DOHH2 (cell line): ENCODE results near the gene TMEM219.

Experiments
- H3F3A ChIP-seq: fragments of 200-600 bp; sonication (generic), shearing (Covaris generic); 2 replicates; pipeline ENCODE4 v1.6.0; 2016; ENCODE audit warnings: antibody characterized with exemption, mild to moderate bottlenecking; ENCODE audit not compliant: control insufficient read depth, insufficient read depth
- H3K27ac ChIP-seq: fragments of 200-600 bp; sonication (generic); 2 replicates; pipeline ENCODE4 v1.5.1; 2014; ENCODE audit warnings: low read depth, mild to moderate bottlenecking, low read length, moderate library complexity
- H3K27me3 ChIP-seq: fragments of 200-600 bp; sonication (generic); 2 replicates; pipeline ENCODE4 v1.6.1; 2014; ENCODE audit warnings: mild to moderate bottlenecking, low read length, mixed read lengths; ENCODE audit not compliant: control insufficient read depth
- H3K36me3 ChIP-seq: fragments of 200-600 bp; sonication (generic); 2 replicates; pipeline ENCODE4 v1.6.1; 2014; ENCODE audit warnings: mild to moderate bottlenecking, low read length, moderate library complexity, mixed read lengths; ENCODE audit not compliant: control insufficient read depth
- H3K4me1 ChIP-seq: fragments of 200-600 bp; sonication (generic); 2 replicates; pipeline ENCODE4 v1.6.1; 2014; ENCODE audit warnings: mild to moderate bottlenecking, low read length, mixed read lengths; ENCODE audit not compliant: control insufficient read depth
- H3K4me2 ChIP-seq: fragments of 200-600 bp; sonication (generic); 2 replicates; pipeline ENCODE4 v1.6.0; 2014; ENCODE audit warnings: mild to moderate bottlenecking, low read length, moderate library complexity
- H3K4me3 ChIP-seq: fragments of 200-600 bp; sonication (generic); 2 replicates; pipeline ENCODE4 v1.5.1; 2014; ENCODE audit warnings: mild to moderate bottlenecking, low read length, mixed read lengths
- H3K79me2 ChIP-seq: fragments of 200-600 bp; sonication (generic); 2 replicates; pipeline ENCODE4 v1.6.1; 2014; ENCODE audit warnings: mild to moderate bottlenecking, low read length, mixed read lengths; ENCODE audit not compliant: control insufficient read depth
- H3K9me2 ChIP-seq: fragments of 200-600 bp; sonication (generic); replicated peaks from 2 replicates; pipeline ENCODE4 v1.6.1; 2014; ENCODE audit warnings: mild to moderate bottlenecking, low read length, mixed read lengths; ENCODE audit not compliant: control insufficient read depth
- H3K9me3 ChIP-seq: fragments of 200-600 bp; sonication (generic); 2 replicates; pipeline ENCODE4 v1.6.1; 2014; ENCODE audit warnings: antibody characterized with exemption, low read length, mixed read lengths; ENCODE audit not compliant: control insufficient read depth, insufficient read depth
- H4K20me1 ChIP-seq: fragments of 200-600 bp; sonication (generic); 2 replicates; pipeline ENCODE4 v1.6.0; 2014; ENCODE audit warnings: low read depth, mild to moderate bottlenecking, antibody characterized with exemption, low read length, moderate library complexity; ENCODE audit not compliant: control insufficient read depth, insufficient read depth
- EZH2phosphoT487 ChIP-seq: fragments of 200-600 bp; sonication (generic); IDR thresholded peaks from 2 replicates; pipeline ENCODE4 v1.6.1; 2017; ENCODE audit warnings: borderline replicate concordance, mild to moderate bottlenecking, antibody characterized with exemption, low read length, moderate library complexity, mixed read lengths
- TF ChIP-seq, protein P1 (sequence below): fragments of 200-600 bp; sonication (generic); IDR thresholded peaks from one replicate; pipeline ENCODE4 v1.5.1; 2014; ENCODE audit warnings: antibody characterized with exemption, mild to moderate bottlenecking, low read depth, low read length; ENCODE audit not compliant: poor library complexity, severe bottlenecking

The TMEM219 gene

DNA sequence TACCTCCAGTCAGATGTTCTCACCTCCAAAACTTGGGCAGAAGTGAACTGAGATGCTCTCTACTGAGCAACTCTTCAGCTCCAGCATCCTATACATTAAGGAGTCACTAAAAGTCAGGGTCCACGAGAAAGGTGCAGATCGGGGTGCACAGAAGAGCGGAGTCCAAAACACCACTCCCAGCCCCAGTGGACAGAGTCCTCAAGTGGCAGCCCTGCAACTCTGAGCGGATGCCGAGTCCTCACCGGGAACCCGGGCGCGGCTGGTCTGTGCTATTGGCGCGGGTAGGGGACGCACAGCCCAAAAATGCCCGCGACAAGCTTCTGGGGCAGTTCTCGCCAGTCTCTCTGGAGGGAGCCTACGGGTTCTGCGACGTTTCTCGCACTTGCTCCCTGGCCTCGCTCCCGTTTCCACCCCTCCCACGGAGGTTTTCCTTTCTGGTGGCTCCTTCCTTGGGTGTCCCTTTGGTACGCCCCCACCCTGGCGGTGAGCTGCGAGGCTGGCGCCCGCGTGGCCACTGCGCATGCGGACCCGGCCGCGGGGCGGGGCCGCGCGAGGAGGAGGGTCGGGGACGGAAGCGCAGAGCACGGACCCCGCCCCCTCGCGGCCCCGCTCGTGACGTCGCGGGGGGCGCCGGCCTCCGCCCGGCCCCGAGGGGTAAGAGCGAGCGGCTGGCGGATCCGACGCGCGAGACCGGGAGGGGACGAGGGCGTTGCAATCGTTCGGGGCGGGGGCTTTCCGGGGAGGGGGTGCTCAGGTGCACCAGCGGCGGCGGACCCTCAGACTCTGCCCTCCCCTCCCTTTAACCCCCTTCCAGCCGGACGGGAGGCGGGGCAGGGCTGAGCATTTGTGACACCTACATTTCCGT is at the start of gene TMEM219:
Gene TMEM219, plus strand, starts transcription at position 601 of the 865 bp plus-strand sequence. CDS start 1,065 bp downstream, outside the sequence.
- Histone ChIP-seq H3K4me3 (peak within 1 kb of the TSS; percentile 86), H3K9me2 (no peaks in the 10 kb centered on the region), H3K79me2 (peaks cover 6% of the 10 kb centered on the region; the same call in 1 of the 2 replicates), H3K9me3 (no peaks in the 10 kb centered on the region), H4K20me1 (no peaks in the 10 kb centered on the region), H3K4me2 (peak within 1 kb of the TSS; percentile 90), H3F3A (0 out of 2 replicates have a peak, but pooled peaks cover 2% of the 10 kb centered on the region), H3K27ac (peak within 1 kb of the TSS; percentile 44), H3K36me3 (no peaks in the 10 kb centered on the region), H3K27me3 (no peaks in the 10 kb centered on the region), H3K4me1 (peaks cover 18% of the 10 kb centered on the region)
- TF ChIP-seq, protein P1, sequence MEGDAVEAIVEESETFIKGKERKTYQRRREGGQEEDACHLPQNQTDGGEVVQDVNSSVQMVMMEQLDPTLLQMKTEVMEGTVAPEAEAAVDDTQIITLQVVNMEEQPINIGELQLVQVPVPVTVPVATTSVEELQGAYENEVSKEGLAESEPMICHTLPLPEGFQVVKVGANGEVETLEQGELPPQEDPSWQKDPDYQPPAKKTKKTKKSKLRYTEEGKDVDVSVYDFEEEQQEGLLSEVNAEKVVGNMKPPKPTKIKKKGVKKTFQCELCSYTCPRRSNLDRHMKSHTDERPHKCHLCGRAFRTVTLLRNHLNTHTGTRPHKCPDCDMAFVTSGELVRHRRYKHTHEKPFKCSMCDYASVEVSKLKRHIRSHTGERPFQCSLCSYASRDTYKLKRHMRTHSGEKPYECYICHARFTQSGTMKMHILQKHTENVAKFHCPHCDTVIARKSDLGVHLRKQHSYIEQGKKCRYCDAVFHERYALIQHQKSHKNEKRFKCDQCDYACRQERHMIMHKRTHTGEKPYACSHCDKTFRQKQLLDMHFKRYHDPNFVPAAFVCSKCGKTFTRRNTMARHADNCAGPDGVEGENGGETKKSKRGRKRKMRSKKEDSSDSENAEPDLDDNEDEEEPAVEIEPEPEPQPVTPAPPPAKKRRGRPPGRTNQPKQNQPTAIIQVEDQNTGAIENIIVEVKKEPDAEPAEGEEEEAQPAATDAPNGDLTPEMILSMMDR, result peak; percentile 31
- no peak for TF ChIP-seq EZH2phosphoT487

GRCh38 chr16:29912087-29912486 is 49.8 kb upstream of the TMEM219 start:
- no peak overlapping the region for H3K27ac ChIP-seq

GRCh38 chr16:29913514-29913913 is 48.4 kb upstream of the TMEM219 start:
- H3K4me2 ChIP-seq, result no peak overlapping the region
- no peaks in the 10 kb centered on the region for H3K27me3 ChIP-seq
- no peaks in the 10 kb centered on the region for H3K9me2 ChIP-seq
- H3K27ac ChIP-seq, result no peak overlapping the region
- H3K36me3 ChIP-seq, result peaks cover 3% of the 10 kb centered on the region; the same call in 1 of the 2 replicates
- no peak for TF ChIP-seq EZH2phosphoT487
- TF ChIP-seq, protein P1, result no peak
- 0 out of 2 replicates have a peak, but pooled peaks cover 4% of the 10 kb centered on the region for H3K4me1 ChIP-seq
- no peaks in the 10 kb centered on the region for H3F3A ChIP-seq
- no peaks in the 10 kb centered on the region for H4K20me1 ChIP-seq
- H3K9me3 ChIP-seq, result no peaks in the 10 kb centered on the region
- H3K4me3 ChIP-seq, result no peak overlapping the region
- no peaks in the 10 kb centered on the region for H3K79me2 ChIP-seq

More at GRCh38 chr16:29912087-29912486, 49.8 kb upstream of the TMEM219 start:
- H3K79me2 ChIP-seq, result no peaks in the 10 kb centered on the region
- H3K27me3 ChIP-seq, result no peaks in the 10 kb centered on the region
- no peak overlapping the region for H3K4me3 ChIP-seq
- H3K9me2 ChIP-seq, result no peaks in the 10 kb centered on the region
- H3F3A ChIP-seq, result no peaks in the 10 kb centered on the region
- no peak for TF ChIP-seq EZH2phosphoT487
- TF ChIP-seq, protein P1, result no peak
- H3K4me1 ChIP-seq, result 0 out of 2 replicates have a peak, but pooled peaks cover 4% of the 10 kb centered on the region
- H3K36me3 ChIP-seq, result peaks cover 3% of the 10 kb centered on the region; the same call in 1 of the 2 replicates
- no peak overlapping the region for H3K4me2 ChIP-seq
- H4K20me1 ChIP-seq, result no peaks in the 10 kb centered on the region
- H3K9me3 ChIP-seq, result no peaks in the 10 kb centered on the region
